Urothelium cell line (cell line): ENCODE data around the gene SMC2.
A peak's percentile ranks its signal among the peaks of the same experiment; 100 is the strongest.

Experiments used
- DNase-seq: peaks from one replicate; pipeline ENCODE4 v3.0.0; 2011; ENCODE audit warnings: low spot score, mixed read lengths
- FAIRE-seq: peaks from 2 replicates; lab custom pipeline; 2011; peaks lifted over from hg19 to GRCh38; lab: Jason Lieb, UNC

SMC2 gene

GRCh38 chr9:104093647-104094533 lies at the start of gene SMC2:
TSS of gene SMC2 (plus strand) at chr9:104094309. CDS start at chr9:104095385, 1,076 bp downstream.
- DNase-seq = peak; percentile 93

GRCh38 chr9:104068546-104068945 lies 25.6 kb upstream of the SMC2 start:
- DNase-seq = no peak
- FAIRE-seq = no peak

More at GRCh38 chr9:104093647-104094533, at the start of gene SMC2:
- no peak for FAIRE-seq

- DNase-seq = no peak
- FAIRE-seq = no peak
Observed at GRCh38 chr9:104069288-104069687, 24.8 kb upstream of the SMC2 start.

- no peak for DNase-seq
- FAIRE-seq = no peak
Observed at GRCh38 chr9:104071589-104071988, 22.5 kb upstream of the SMC2 start.

- DNase-seq = no peak
- peak; percentile 58 for FAIRE-seq
Observed at GRCh38 chr9:104073098-104073769, 20.9 kb upstream of the SMC2 start.

- DNase-seq = no peak
- FAIRE-seq = no peak
Observed at GRCh38 chr9:104073770-104074133, 20.4 kb upstream of the SMC2 start.

GRCh38 chr9:104074876-104075275 lies 19.2 kb upstream of the SMC2 start:
- FAIRE-seq (no peak), DNase-seq (peak; percentile 35)

- FAIRE-seq (no peak), DNase-seq (peak; percentile 11)
Observed at GRCh38 chr9:104075801-104076753, 18.0 kb upstream of the SMC2 start.

GRCh38 chr9:104078596-104078995 lies 15.5 kb upstream of the SMC2 start:
- DNase-seq (no peak), FAIRE-seq (no peak)

GRCh38 chr9:104080983-104081382 lies 13.1 kb upstream of the SMC2 start:
- DNase-seq = no peak
- no peak for FAIRE-seq

- FAIRE-seq = no peak
- no peak for DNase-seq
Observed at GRCh38 chr9:104082168-104082567, 11.9 kb upstream of the SMC2 start.

GRCh38 chr9:104085525-104085924 lies 8.6 kb upstream of the SMC2 start:
- no peak for FAIRE-seq
- no peak for DNase-seq

GRCh38 chr9:104087894-104088293 lies 6.2 kb upstream of the SMC2 start:
- DNase-seq = no peak

GRCh38 chr9:104088416-104088815 lies 5.7 kb upstream of the SMC2 start:
- DNase-seq (no peak), FAIRE-seq (no peak)

More at GRCh38 chr9:104087894-104088293, 6.2 kb upstream of the SMC2 start:
- FAIRE-seq = no peak

- FAIRE-seq = no peak
- DNase-seq = no peak
Observed at GRCh38 chr9:104090578-104090977, 3.5 kb upstream of the SMC2 start.

- DNase-seq (no peak), FAIRE-seq (no peak)
Observed at GRCh38 chr9:104091116-104091515, 3.0 kb upstream of the SMC2 start.

- peak; percentile 10 for DNase-seq
- no peak for FAIRE-seq
Observed at GRCh38 chr9:104091708-104092107, 2.4 kb upstream of the SMC2 start.

- no peak for DNase-seq
- no peak for FAIRE-seq
Observed at GRCh38 chr9:104092192-104092591, 1.9 kb upstream of the SMC2 start.

- no peak for FAIRE-seq
- DNase-seq = peak; percentile 11
Observed at GRCh38 chr9:104092875-104093600, 1.1 kb upstream of the SMC2 start.

GRCh38 chr9:104094534-104095015 lies 466 bp downstream of the SMC2 start:
- no peak for FAIRE-seq
- DNase-seq = no peak
